Upper lobe of left lung (tissue), 6 donors: Measurements from ENCODE around the gene SEZ6L. TPM values are rescaled to one million over a fixed set of nuclear protein-coding genes. Genes with fewer than 3 reads are reported as not detected.

Source experiments
- ATAC-seq, 2 donors: fragments of 200-7000 bp; cut with Tn5 transposase; one replicate each; pipeline ENCODE4 v1.9.1; 2022; ENCODE audit warnings: mild to moderate bottlenecking in 2 of 2, moderate library complexity in 2 of 2; ENCODE audit not compliant: low FRiP score in 2 of 2
- DNase-seq, 2 donors: peaks; one replicate each; pipeline ENCODE4 v3.0.0-alpha.2; 2019 to 2020
- H3K27ac ChIP-seq, 4 donors: fragments of 200-600 bp; sonication (generic); one replicate each; pipeline ENCODE4 v1.5.1; 2016 to 2019
- H3K27me3 ChIP-seq, 4 donors: fragments of 200-600 bp; sonication (generic); one replicate each; pipeline ENCODE4 v1.5.1; 2017 to 2019
- H3K36me3 ChIP-seq, 4 donors: fragments of 200-600 bp; sonication (generic); one replicate each; pipeline ENCODE4 v1.5.1; 2016 to 2019
- H3K4me1 ChIP-seq, 4 donors: fragments of 200-600 bp; sonication (generic); one replicate each; pipeline ENCODE4 v1.5.1; 2018 to 2019
- H3K4me3 ChIP-seq, 4 donors: fragments of 200-600 bp; sonication (generic); one replicate each; pipeline ENCODE4 v1.5.1; 2017 to 2019; ENCODE audit warnings: mild to moderate bottlenecking in 2 of 4, moderate library complexity in 1 of 4
- H3K9me3 ChIP-seq, 4 donors: fragments of 200-600 bp; sonication (generic); one replicate each; pipeline ENCODE4 v1.5.1; 2018 to 2019
- EP300 ChIP-seq, 4 donors: sonication (generic); formaldehyde crosslinking; IDR thresholded peaks; one replicate each; pipeline ENCODE4 v1.5.1; 2017; ENCODE audit warnings: antibody characterized with exemption in 4 of 4, control low read depth in 2 of 4
- POLR2A ChIP-seq, 4 donors: fragments of 450-650 bp; IDR thresholded peaks; one replicate each; pipeline ENCODE4 v1.5.1; 2016 to 2017; ENCODE audit warnings: antibody characterized with exemption in 4 of 4, mild to moderate bottlenecking in 2 of 4
- POLR2AphosphoS5 ChIP-seq, 2 donors: sonication (generic); formaldehyde crosslinking; IDR thresholded peaks; one replicate each; pipeline ENCODE4 v1.5.1; 2017; ENCODE audit warnings: antibody characterized with exemption in 2 of 2
- WGBS, 2 donors: methylation state at CpG; one replicate each; pipeline ENCODE4 v1.1.5; 2017 to 2018; 5-methylcytosine and 5-hydroxymethylcytosine counted together
- total RNA-seq, 6 donors: library from RNA; depleted of rRNA in 4 of 6; stranded (reverse); fragments of >200 nt in 4 of 6; gene quantifications; one replicate each; pipeline versions ENCODE4 v1.1.0 to v1.2.1, GENCODE V29; 2016 to 2021
- TF ChIP-seq, protein P1 (sequence below), 6 experiments: fragments of 450-650 bp in 4 of 6; fragments of 200-600 bp in 2 of 6; sonication (generic) in 2 of 6; IDR thresholded peaks; one replicate each; pipeline ENCODE4 v1.5.1; 2016 to 2019; ENCODE audit warnings: antibody characterized with exemption in 6 of 6
- donor health status: DM: no; HTN: no; CAD: no; lungs with moderate emphysema.
- donor health status: DM: no; HTN: yes; CAD: no; lungs with severe emphysema.

SEZ6L gene
- total RNA-seq = 1 to 10 TPM in 1 of 6 donors, under 1 TPM in 2, not detected in 3; 0.06 to 1.2 (median 0.24) TPM

DNA sequence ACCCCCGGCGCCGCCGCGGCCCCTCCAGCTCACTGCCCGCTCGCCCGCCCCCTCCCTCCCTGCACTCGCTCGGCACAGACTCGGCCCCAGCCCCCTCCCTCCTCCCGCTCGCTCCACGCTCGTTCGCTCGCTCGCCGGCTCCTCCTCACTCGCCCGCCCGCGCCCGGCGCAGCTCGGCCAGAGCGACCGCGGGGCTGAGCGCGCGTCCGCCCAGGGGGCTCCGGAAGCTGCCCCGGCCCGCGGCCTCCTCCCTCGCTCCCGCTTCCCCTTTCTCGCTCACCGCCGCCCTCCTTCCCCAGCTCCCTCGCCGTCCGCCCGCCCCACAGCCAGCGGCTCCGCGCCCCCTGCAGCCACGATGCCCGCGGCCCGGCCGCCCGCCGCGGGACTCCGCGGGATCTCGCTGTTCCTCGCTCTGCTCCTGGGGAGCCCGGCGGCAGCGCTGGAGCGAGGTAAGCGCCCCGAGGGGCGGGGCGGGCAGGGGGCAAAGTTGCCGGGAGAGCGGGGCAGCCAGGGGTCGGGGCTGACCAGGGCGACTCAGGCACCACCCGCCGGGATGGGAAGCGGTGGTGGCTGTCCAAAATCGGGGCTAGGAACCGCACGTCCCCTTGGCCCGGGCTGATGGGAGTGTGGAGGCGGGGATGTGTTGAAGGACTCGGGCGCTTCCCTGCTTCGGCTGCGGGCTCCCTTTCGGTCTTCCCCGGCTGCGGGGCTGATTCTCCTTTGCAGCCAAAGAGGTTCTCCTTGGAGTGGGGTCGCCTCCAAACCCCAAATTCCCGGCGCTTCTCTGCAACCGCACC, at the start of gene SEZ6L:
Gene SEZ6L, plus strand, starts transcription at position 148 of the 797 bp plus-strand sequence. Its CDS starts 208 bp downstream, at position 356.
- peak in 1 of 2 donors; percentile 68 for ATAC-seq
- WGBS, 2 donors = 0 to 1% methylated on average over 3 to 45 of the region's 92 CpGs
- no peaks in the 10 kb centered on the region for H3K9me3 ChIP-seq
- H3K4me1 ChIP-seq = peaks cover 8 to 19% (median 15%) of the 10 kb centered on the region in 4 donors
- TF ChIP-seq POLR2AphosphoS5 (IDR thresholded peaks at IDR 0.05) (no peak), EP300 (IDR thresholded peaks at IDR 0.05) (no peak), POLR2A (IDR thresholded peaks at IDR 0.05) (no peak)
- TF ChIP-seq, protein P1, sequence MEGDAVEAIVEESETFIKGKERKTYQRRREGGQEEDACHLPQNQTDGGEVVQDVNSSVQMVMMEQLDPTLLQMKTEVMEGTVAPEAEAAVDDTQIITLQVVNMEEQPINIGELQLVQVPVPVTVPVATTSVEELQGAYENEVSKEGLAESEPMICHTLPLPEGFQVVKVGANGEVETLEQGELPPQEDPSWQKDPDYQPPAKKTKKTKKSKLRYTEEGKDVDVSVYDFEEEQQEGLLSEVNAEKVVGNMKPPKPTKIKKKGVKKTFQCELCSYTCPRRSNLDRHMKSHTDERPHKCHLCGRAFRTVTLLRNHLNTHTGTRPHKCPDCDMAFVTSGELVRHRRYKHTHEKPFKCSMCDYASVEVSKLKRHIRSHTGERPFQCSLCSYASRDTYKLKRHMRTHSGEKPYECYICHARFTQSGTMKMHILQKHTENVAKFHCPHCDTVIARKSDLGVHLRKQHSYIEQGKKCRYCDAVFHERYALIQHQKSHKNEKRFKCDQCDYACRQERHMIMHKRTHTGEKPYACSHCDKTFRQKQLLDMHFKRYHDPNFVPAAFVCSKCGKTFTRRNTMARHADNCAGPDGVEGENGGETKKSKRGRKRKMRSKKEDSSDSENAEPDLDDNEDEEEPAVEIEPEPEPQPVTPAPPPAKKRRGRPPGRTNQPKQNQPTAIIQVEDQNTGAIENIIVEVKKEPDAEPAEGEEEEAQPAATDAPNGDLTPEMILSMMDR (IDR thresholded peaks at IDR 0.05) = no peak
- H3K27ac ChIP-seq = no peak within 1 kb of the TSS
- H3K4me3 ChIP-seq = peak within 1 kb of the TSS in 3 of 4 donors; percentile 30 to 42 (median 40)
- DNase-seq = peak in 1 of 2 donors; percentile 84
- H3K36me3 ChIP-seq = no peaks in the 10 kb centered on the region
- peaks cover 2 to 25% (median 14%) of the 10 kb centered on the region in 4 donors for H3K27me3 ChIP-seq

DNA sequence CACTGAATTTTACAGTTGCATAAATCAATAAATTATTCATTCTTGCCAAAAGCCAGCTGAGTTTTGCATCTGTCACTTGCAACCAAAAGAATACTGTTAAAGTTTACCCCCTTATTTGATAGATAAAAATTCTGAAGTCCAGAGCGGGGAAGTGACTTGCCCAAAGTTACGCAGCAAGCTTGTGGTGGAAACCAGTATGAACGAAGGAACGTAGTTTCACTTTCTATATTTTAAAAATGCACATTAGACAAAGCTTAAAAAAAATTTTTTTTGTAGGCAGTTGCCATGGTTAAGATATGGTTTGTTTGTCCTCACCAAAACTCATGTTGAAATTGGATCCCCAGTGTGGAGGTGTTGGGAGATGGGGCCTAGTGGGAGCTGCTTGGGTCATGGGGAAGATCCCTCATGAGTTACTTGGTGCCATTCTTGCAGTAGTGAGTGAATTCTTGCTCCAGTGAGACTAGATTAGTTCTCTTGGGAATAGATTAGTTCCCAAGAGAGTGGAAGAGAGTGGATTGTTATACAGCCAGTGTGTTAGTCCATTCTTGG, 46.3 kb upstream of the SEZ6L start:
- 80 to 86% methylated on average over 4 of the region's 4 CpGs for WGBS, 2 donors

DNA sequence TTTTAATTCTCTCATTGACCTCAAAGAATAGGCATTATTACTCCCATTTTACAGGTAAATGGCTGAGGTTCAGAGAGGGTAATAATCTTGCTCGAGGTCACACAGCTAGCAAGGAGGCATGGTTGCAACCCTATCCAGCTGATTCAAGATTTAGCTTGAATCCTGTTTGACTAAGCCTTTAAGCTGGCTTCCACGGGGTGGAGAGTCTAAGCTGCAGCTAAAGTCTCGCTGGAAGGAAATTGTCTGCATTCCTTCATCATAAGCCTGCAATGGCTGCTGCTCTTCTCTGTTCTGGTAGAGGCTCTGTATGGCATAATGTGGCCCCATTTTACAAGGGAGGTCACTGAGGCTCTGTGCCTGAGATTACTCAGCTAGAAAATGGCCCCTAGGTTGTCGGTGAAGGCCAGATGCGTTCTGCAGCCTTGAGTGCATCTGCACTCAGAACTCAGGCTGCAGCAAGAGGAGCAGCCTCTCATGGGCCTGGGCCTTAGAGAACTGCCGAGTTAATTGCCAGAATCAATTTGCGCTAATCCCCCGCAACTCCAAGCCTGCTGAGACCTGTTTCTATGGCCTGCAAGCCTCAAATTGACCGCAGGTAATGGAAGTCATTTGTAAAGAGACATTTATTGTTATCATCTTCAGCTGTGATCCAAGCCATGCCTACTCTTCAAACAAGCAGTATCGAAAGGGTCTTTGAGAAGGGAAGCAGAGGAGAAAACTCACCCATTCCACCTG, 44.1 kb upstream of the SEZ6L start:
- TF ChIP-seq, protein P1 (IDR thresholded peaks at IDR 0.05) = no peak
- no peak for TF ChIP-seq POLR2AphosphoS5 (IDR thresholded peaks at IDR 0.05)
- no peak for TF ChIP-seq POLR2A (IDR thresholded peaks at IDR 0.05)
- no peak for TF ChIP-seq EP300 (IDR thresholded peaks at IDR 0.05)
- Histone ChIP-seq H3K9me3 (no peaks in the 10 kb centered on the region), H3K4me1 (no peaks in the 10 kb centered on the region), H3K4me3 (no peak overlapping the region), H3K36me3 (no peaks in the 10 kb centered on the region), H3K27ac (no peak overlapping the region), H3K27me3 (peaks cover 0 to 3% (median 0%) of the 10 kb centered on the region in 4 donors)
- WGBS, 2 donors = 77 to 85% methylated on average over 8 to 10 of the region's 10 CpGs
- DNase-seq (no peak), ATAC-seq (no peak)

More for the DNA sequence above, 46.3 kb upstream of the SEZ6L start:
- ATAC-seq = no peak
- Histone ChIP-seq H3K9me3 (no peaks in the 10 kb centered on the region), H3K27me3 (peaks cover 0 to 3% (median 0%) of the 10 kb centered on the region in 4 donors), H3K4me3 (no peak overlapping the region), H3K4me1 (no peaks in the 10 kb centered on the region), H3K27ac (no peak overlapping the region), H3K36me3 (no peaks in the 10 kb centered on the region)
- TF ChIP-seq EP300 (IDR thresholded peaks at IDR 0.05) (no peak), POLR2A (IDR thresholded peaks at IDR 0.05) (no peak), POLR2AphosphoS5 (IDR thresholded peaks at IDR 0.05) (no peak)
- TF ChIP-seq, protein P1 (IDR thresholded peaks at IDR 0.05) = no peak
- no peak for DNase-seq

DNA sequence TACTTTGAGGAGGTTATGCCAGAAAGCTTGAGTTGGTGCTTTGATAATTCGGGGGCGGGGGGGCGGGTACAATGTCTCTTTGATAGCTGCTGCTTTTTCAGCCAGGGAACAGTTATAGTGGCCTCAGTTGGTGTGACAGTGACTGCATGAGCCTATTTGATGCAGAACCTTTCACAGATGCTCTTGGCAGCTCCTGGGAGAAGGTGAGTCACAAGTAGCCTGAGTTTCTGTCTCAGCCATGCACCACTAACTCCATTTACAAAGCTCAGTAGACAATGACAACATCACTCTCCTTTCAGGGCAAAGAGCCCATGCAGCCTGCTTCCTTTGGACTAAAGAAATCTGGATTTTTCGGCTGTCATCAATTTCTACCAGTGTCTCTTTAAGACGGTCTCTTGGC, 42.1 kb upstream of the SEZ6L start:
- ATAC-seq (no peak), DNase-seq (no peak)
- TF ChIP-seq EP300 (IDR thresholded peaks at IDR 0.05) (no peak), POLR2AphosphoS5 (IDR thresholded peaks at IDR 0.05) (no peak), POLR2A (IDR thresholded peaks at IDR 0.05) (no peak)
- TF ChIP-seq, protein P1 (IDR thresholded peaks at IDR 0.05) = no peak
- WGBS, 2 donors = 76 to 77% methylated on average over 3 to 5 of the region's 5 CpGs
- H3K9me3 ChIP-seq = no peaks in the 10 kb centered on the region
- H3K27ac ChIP-seq = no peak overlapping the region
- H3K36me3 ChIP-seq = no peaks in the 10 kb centered on the region
- no peaks in the 10 kb centered on the region for H3K4me1 ChIP-seq
- peaks cover 0 to 3% (median 0%) of the 10 kb centered on the region in 4 donors for H3K27me3 ChIP-seq
- no peak overlapping the region for H3K4me3 ChIP-seq
